ENCODE data around the gene ZNF646.

- TF ChIP-seq CTCF (IDR thresholded peaks at IDR 0.05): no peak
- TF ChIP-seq POLR2A (IDR thresholded peaks at IDR 0.05): no peak
Measured at GRCh38 chr16:31113121-31114120, 39.2 kb downstream of the ZNF646 start.
